Lower leg skin (tissue), 3 donors: ENCODE data around the gene AMBP.

ENCODE experiments used
- CTCF ChIP-seq, 3 donors: fragments of 450-650 bp; IDR thresholded peaks; one replicate each; pipeline ENCODE4 v1.5.1; 2016; ENCODE audit warnings: antibody characterized with exemption in 3 of 3, mild to moderate bottlenecking in 3 of 3, moderate library complexity in 2 of 3
- POLR2A ChIP-seq, 2 donors: fragments of 450-650 bp; IDR thresholded peaks; one replicate each; pipeline ENCODE4 v1.6.1; 2016 to 2017; ENCODE audit warnings: antibody characterized with exemption in 2 of 2, mild to moderate bottlenecking in 1 of 2, moderate library complexity in 1 of 2

- no peak for TF ChIP-seq POLR2A (IDR thresholded peaks at IDR 0.05)
- TF ChIP-seq CTCF (IDR thresholded peaks at IDR 0.05), result no peak
Measured at GRCh38 chr9:114094971-114095370, 16.9 kb upstream of the AMBP start.
